Amygdala (tissue), 56 donors: ENCODE data around the gene MUC2.
"Not testable (repeated sequence)": the region's sequence is repeated elsewhere in the genome, so short reads cannot be mapped to it uniquely, and the experiment has no call there.

ENCODE experiments used
- DNase-seq, 56 donors: peaks; one replicate each; lab custom pipeline; 2025; lab: John Stamatoyannopoulos, UW

The MUC2 gene

GRCh38 chr11:1102221-1102971 is 27.7 kb downstream of the MUC2 start:
- no peak for DNase-seq

- no peak for DNase-seq
Measured at GRCh38 chr11:1102996-1103395, 28.3 kb downstream of the MUC2 start.

- DNase-seq = no peak
Measured at GRCh38 chr11:1103401-1104360, 29.0 kb downstream of the MUC2 start.

- DNase-seq = no peak
Measured at GRCh38 chr11:1104411-1105182, 29.9 kb downstream of the MUC2 start.

GRCh38 chr11:1105183-1105565 is 30.5 kb downstream of the MUC2 start:
- DNase-seq = no peak

GRCh38 chr11:1106387-1106786 is 31.7 kb downstream of the MUC2 start:
- DNase-seq = no peak

GRCh38 chr11:1107316-1108245 is 32.9 kb downstream of the MUC2 start:
- DNase-seq = no peak

GRCh38 chr11:1108246-1108900 is 33.7 kb downstream of the MUC2 start:
- DNase-seq = no peak

GRCh38 chr11:1109101-1109917 is 34.6 kb downstream of the MUC2 start:
- no peak for DNase-seq

GRCh38 chr11:1109918-1110705 is 35.4 kb downstream of the MUC2 start:
- DNase-seq = no peak

- DNase-seq = no peak
Measured at GRCh38 chr11:1111545-1112212, 37.0 kb downstream of the MUC2 start.

- no peak for DNase-seq
Measured at GRCh38 chr11:1112351-1113191, 37.9 kb downstream of the MUC2 start.

- peak in 1 of 56 donors; percentile 15 for DNase-seq
Measured at GRCh38 chr11:1113405-1114201, 38.9 kb downstream of the MUC2 start.

GRCh38 chr11:1115292-1115691 is 40.6 kb downstream of the MUC2 start:
- not testable (repeated sequence) for DNase-seq

GRCh38 chr11:1116104-1116503 is 41.4 kb downstream of the MUC2 start:
- DNase-seq = no peak
